Measurements from ENCODE around the gene UBE3B.

The UBE3B gene

DNA sequence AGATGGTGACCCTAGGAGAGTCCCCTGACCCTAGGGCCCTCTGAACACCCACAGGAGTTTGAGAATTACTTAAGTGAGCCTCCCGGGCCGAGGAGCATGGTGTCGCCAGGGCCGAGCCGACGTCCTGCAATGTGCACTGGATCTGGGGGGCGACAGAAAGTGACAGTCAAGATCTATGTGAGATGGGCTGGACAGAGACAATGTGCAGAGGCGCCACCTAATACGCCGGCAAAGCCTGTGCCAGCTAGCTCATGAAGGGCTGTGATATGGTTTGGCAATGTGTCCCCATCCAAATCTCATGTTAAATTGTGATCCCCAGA lies 84.2 kb downstream of the UBE3B start:
- ATAC-seq, result no peak
- TF ChIP-seq ZNF565 (CRISPR knock-in tag; conservative IDR thresholded peaks at IDR 0.05; ENCODE audit: low read depth), result no peak
- no peak for TF ChIP-seq OSR1 (CRISPR knock-in tag; IDR thresholded peaks at IDR 0.05)
- no peak for TF ChIP-seq ISL1 (CRISPR knock-in tag; IDR thresholded peaks at IDR 0.05)
- no peak for TF ChIP-seq ZC3H10 (CRISPR knock-in tag; IDR thresholded peaks at IDR 0.05)
- no peak for TF ChIP-seq GLIS3 (CRISPR knock-in tag; IDR thresholded peaks at IDR 0.05)
- TF ChIP-seq ZNF8 (CRISPR knock-in tag; IDR thresholded peaks at IDR 0.05), result no peak
- no peak for TF ChIP-seq ZFP3 (CRISPR knock-in tag; IDR thresholded peaks at IDR 0.05)
- no peak for TF ChIP-seq TOX (CRISPR knock-in tag; IDR thresholded peaks at IDR 0.05; ENCODE audit: borderline replicate concordance)
- TF ChIP-seq BACH2 (CRISPR knock-in tag; IDR thresholded peaks at IDR 0.05; ENCODE audit: borderline replicate concordance), result no peak
- TF ChIP-seq ESRRG (CRISPR knock-in tag; IDR thresholded peaks at IDR 0.05), result no peak
- TF ChIP-seq PPARA (CRISPR knock-in tag; IDR thresholded peaks at IDR 0.05; ENCODE audit: borderline replicate concordance), result no peak
- no peak for TF ChIP-seq RARB (CRISPR knock-in tag; IDR thresholded peaks at IDR 0.05)
- no peak for TF ChIP-seq TCF4 (CRISPR knock-in tag; IDR thresholded peaks at IDR 0.05; ENCODE audit: borderline replicate concordance)
- TF ChIP-seq, protein P1, sequence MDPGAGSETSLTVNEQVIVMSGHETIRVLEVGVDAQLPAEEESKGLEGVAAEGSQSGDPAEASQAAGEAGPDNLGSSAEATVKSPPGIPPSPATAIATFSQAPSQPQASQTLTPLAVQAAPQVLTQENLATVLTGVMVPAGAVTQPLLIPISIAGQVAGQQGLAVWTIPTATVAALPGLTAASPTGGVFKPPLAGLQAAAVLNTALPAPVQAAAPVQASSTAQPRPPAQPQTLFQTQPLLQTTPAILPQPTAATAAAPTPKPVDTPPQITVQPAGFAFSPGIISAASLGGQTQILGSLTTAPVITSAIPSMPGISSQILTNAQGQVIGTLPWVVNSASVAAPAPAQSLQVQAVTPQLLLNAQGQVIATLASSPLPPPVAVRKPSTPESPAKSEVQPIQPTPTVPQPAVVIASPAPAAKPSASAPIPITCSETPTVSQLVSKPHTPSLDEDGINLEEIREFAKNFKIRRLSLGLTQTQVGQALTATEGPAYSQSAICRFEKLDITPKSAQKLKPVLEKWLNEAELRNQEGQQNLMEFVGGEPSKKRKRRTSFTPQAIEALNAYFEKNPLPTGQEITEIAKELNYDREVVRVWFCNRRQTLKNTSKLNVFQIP (CRISPR knock-in tag; IDR thresholded peaks at IDR 0.05; ENCODE audit: borderline replicate concordance, low read depth), result no peak
- TF ChIP-seq, protein P2, sequence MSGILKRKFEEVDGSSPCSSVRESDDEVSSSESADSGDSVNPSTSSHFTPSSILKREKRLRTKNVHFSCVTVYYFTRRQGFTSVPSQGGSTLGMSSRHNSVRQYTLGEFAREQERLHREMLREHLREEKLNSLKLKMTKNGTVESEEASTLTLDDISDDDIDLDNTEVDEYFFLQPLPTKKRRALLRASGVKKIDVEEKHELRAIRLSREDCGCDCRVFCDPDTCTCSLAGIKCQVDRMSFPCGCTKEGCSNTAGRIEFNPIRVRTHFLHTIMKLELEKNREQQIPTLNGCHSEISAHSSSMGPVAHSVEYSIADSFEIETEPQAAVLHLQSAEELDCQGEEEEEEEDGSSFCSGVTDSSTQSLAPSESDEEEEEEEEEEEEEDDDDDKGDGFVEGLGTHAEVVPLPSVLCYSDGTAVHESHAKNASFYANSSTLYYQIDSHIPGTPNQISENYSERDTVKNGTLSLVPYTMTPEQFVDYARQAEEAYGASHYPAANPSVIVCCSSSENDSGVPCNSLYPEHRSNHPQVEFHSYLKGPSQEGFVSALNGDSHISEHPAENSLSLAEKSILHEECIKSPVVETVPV (CRISPR knock-in tag; IDR thresholded peaks at IDR 0.05), result no peak
- TF ChIP-seq, protein P3, sequence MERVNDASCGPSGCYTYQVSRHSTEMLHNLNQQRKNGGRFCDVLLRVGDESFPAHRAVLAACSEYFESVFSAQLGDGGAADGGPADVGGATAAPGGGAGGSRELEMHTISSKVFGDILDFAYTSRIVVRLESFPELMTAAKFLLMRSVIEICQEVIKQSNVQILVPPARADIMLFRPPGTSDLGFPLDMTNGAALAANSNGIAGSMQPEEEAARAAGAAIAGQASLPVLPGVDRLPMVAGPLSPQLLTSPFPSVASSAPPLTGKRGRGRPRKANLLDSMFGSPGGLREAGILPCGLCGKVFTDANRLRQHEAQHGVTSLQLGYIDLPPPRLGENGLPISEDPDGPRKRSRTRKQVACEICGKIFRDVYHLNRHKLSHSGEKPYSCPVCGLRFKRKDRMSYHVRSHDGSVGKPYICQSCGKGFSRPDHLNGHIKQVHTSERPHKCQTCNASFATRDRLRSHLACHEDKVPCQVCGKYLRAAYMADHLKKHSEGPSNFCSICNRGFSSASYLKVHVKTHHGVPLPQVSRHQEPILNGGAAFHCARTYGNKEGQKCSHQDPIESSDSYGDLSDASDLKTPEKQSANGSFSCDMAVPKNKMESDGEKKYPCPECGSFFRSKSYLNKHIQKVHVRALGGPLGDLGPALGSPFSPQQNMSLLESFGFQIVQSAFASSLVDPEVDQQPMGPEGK (CRISPR knock-in tag; IDR thresholded peaks at IDR 0.05; ENCODE audit: borderline replicate concordance), result no peak
- TF ChIP-seq CSDC2 (CRISPR knock-in tag; IDR thresholded peaks at IDR 0.05), result no peak

DNA sequence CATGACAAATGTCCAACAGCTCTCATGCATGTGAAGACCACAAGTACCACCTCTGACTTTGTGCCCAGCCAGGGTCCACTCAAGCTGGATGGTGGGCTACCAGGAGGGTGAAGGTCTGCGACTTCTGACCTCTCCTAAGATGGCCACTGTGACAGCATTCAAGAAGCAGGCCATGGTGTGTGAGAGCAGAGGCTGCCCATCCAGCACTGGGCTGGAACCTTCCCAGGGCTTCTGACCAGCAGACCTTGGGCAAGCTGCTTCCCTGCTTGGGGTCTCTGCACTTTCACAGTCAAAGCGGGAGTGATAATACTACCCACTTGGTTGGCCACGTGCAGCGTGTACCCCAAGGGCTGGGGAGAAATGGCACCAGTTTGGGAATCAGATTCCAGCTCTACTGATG lies 85.4 kb downstream of the UBE3B start:
- TF ChIP-seq ZNF8 (CRISPR knock-in tag; IDR thresholded peaks at IDR 0.05) (no peak), ESRRG (CRISPR knock-in tag; IDR thresholded peaks at IDR 0.05) (no peak), GLIS3 (CRISPR knock-in tag; IDR thresholded peaks at IDR 0.05) (no peak), ZFP3 (CRISPR knock-in tag; IDR thresholded peaks at IDR 0.05) (no peak), ZNF565 (CRISPR knock-in tag; conservative IDR thresholded peaks at IDR 0.05; ENCODE audit: low read depth) (no peak), CSDC2 (CRISPR knock-in tag; IDR thresholded peaks at IDR 0.05) (no peak), OSR1 (CRISPR knock-in tag; IDR thresholded peaks at IDR 0.05) (no peak), TCF4 (CRISPR knock-in tag; IDR thresholded peaks at IDR 0.05; ENCODE audit: borderline replicate concordance) (no peak), RARB (CRISPR knock-in tag; IDR thresholded peaks at IDR 0.05) (no peak), ISL1 (CRISPR knock-in tag; IDR thresholded peaks at IDR 0.05) (no peak)
- TF ChIP-seq, protein P1 (CRISPR knock-in tag; IDR thresholded peaks at IDR 0.05; ENCODE audit: borderline replicate concordance, low read depth), result no peak
- TF ChIP-seq, protein P2 (CRISPR knock-in tag; IDR thresholded peaks at IDR 0.05), result no peak
- TF ChIP-seq, protein P4, sequence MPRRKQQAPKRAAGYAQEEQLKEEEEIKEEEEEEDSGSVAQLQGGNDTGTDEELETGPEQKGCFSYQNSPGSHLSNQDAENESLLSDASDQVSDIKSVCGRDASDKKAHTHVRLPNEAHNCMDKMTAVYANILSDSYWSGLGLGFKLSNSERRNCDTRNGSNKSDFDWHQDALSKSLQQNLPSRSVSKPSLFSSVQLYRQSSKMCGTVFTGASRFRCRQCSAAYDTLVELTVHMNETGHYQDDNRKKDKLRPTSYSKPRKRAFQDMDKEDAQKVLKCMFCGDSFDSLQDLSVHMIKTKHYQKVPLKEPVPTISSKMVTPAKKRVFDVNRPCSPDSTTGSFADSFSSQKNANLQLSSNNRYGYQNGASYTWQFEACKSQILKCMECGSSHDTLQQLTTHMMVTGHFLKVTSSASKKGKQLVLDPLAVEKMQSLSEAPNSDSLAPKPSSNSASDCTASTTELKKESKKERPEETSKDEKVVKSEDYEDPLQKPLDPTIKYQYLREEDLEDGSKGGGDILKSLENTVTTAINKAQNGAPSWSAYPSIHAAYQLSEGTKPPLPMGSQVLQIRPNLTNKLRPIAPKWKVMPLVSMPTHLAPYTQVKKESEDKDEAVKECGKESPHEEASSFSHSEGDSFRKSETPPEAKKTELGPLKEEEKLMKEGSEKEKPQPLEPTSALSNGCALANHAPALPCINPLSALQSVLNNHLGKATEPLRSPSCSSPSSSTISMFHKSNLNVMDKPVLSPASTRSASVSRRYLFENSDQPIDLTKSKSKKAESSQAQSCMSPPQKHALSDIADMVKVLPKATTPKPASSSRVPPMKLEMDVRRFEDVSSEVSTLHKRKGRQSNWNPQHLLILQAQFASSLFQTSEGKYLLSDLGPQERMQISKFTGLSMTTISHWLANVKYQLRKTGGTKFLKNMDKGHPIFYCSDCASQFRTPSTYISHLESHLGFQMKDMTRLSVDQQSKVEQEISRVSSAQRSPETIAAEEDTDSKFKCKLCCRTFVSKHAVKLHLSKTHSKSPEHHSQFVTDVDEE (CRISPR knock-in tag; IDR thresholded peaks at IDR 0.05), result no peak
- ATAC-seq, result no peak

All from SK-N-SH treated with all-trans-retinoic acid at 6 μM for 48 hours (cell line).